BLaER1 (cell line): ENCODE measurements around the gene FYTTD1.
A peak's percentile ranks its signal among the peaks of the same experiment; 100 is the strongest.

Source experiments
- H3K27ac ChIP-seq: shearing (Covaris generic); formaldehyde crosslinking; 2 replicates; pipeline ENCODE4 v1.8.1; 2022
- H3K27me3 ChIP-seq: shearing (Covaris generic); formaldehyde crosslinking; 2 replicates; pipeline ENCODE4 v1.8.1; 2022
- H3K36me3 ChIP-seq: shearing (Covaris generic); formaldehyde crosslinking; 2 replicates; pipeline ENCODE4 v1.8.1; 2022
- H3K4me1 ChIP-seq: shearing (Covaris generic); formaldehyde crosslinking; 2 replicates; pipeline ENCODE4 v1.8.1; 2022
- H3K4me2 ChIP-seq: shearing (Covaris generic); formaldehyde crosslinking; 2 replicates; pipeline ENCODE4 v1.8.1; 2022
- H3K4me3 ChIP-seq: shearing (Covaris generic); formaldehyde crosslinking; 2 replicates; pipeline ENCODE4 v1.8.1; 2022
- H3K9ac ChIP-seq: shearing (Covaris generic); formaldehyde crosslinking; 2 replicates; pipeline ENCODE4 v1.8.1; 2022
- H3K9me3 ChIP-seq: shearing (Covaris generic); formaldehyde crosslinking; 2 replicates; pipeline ENCODE4 v1.8.1; 2022
- H4K20me1 ChIP-seq: shearing (Covaris generic); formaldehyde crosslinking; 2 replicates; pipeline ENCODE4 v1.8.1; 2022
- Cebpa-rat ChIP-seq: shearing (Covaris generic); IDR thresholded peaks from 2 replicates; pipeline ENCODE4 v1.8.1; 2022

FYTTD1 gene

DNA sequence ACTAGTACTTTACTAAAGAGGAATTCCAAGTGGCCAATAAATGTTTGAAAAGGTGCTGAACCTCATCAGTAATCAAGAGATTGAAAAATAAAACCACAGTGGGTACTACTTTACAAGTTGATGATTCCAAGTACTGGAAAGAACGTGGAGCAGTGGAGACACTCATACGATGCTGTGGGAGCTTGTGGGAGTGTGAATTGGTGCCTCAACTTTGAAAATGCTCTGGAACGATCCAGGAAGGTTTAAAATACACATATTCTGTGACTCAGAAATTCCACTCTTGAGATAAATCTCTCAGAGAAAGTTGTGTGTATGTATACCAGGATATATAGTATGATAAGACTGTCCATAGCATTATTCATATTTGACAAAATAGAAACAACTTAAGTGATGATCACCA, 50.7 kb downstream of the FYTTD1 start:
- Histone ChIP-seq H3K4me3 (no peak overlapping the region), H3K4me2 (no peak overlapping the region), H3K9ac (no peak overlapping the region), H3K27me3 (no peaks in the 10 kb centered on the region), H3K9me3 (no peaks in the 10 kb centered on the region), H3K4me1 (peaks cover 30% of the 10 kb centered on the region), H3K27ac (no peak overlapping the region), H4K20me1 (peaks cover 97% of the 10 kb centered on the region), H3K36me3 (peaks cover 13% of the 10 kb centered on the region)
- no peak for TF ChIP-seq Cebpa-rat

DNA sequence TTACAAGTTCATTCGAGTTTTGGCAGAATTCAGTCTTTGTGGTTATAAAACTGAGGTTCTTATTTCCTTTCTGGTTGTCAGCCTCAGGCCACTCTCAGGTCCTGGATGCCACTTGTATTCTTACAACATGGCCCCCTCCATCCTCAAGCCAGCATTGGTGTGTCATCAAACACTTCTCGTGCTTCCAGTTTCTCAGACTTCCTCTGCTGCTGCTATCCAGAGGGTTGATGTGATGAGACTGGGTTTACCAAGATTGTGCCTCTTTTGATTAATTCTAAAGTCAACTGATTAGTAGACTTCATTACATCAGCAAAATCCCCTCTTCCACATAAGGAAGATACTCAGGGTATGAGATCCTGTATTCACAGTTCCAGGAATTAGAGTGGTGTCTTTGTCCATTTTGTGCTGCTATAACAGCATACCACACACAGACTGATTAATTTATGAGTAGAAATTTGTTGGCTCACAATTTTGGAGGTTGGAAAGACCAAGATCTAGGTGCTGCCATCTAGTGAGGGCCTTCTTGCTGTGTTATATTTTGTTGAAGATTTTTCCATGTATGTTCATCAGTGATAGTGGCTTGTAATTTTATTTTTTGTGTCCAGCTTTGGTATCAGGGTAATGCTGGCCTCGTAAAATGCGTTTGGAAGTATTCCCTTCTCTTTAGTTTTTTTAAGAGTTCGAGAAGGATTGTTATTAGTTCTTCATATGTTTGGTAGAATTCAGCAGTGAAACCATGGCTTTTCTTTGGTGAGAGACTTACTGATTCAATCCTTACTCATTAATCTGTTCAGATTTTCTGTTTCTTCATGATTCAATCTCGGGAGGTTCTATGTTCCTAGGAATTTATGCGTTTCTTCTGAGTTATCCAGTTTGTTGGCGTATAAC, 52.5 kb downstream of the FYTTD1 start:
- no peak overlapping the region for H3K9ac ChIP-seq
- peaks cover 88% of the 10 kb centered on the region for H4K20me1 ChIP-seq
- TF ChIP-seq Cebpa-rat, result no peak
- H3K4me2 ChIP-seq, result peak overlapping the region; percentile 22; the same call in 1 of the 2 replicates
- no peaks in the 10 kb centered on the region for H3K27me3 ChIP-seq
- H3K9me3 ChIP-seq, result no peaks in the 10 kb centered on the region
- no peak overlapping the region for H3K4me3 ChIP-seq
- H3K27ac ChIP-seq, result 0 out of 2 replicates have a peak overlapping the region, but pooled peaks have one; percentile 26
- H3K36me3 ChIP-seq, result peaks cover 24% of the 10 kb centered on the region
- peaks cover 30% of the 10 kb centered on the region for H3K4me1 ChIP-seq

DNA sequence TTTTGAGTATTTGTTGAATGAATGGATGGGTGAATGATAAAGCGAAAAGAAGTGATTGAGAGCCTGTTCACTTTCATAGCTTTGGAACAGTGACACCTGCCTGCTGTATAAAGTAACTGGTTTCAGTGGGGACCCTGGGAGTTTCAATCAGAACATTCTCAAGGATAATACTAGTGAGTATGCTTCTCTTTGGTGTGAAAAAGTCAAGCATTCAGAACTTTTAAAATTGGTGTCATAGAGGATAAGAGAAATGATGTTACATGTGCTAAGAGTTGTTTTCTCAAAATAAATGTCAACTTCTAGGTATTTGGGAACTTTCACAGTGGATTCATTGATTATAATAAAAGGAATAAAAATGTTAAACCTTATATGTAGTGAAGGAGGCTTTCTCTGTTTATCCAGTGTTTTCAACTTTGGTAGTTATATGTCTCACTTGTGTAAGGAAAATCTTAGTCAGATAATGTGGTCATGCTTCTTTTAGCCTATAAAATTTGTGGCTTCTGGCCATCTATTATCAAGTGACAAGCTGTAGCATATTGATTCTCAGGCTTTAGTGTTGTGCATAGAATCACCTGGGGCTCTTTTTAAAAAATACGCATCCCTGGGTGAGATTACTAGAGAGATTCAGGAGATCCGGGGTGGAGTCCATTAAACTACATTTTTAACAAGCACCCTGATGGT, 53.2 kb downstream of the FYTTD1 start:
- no peak overlapping the region for H3K27ac ChIP-seq

DNA sequence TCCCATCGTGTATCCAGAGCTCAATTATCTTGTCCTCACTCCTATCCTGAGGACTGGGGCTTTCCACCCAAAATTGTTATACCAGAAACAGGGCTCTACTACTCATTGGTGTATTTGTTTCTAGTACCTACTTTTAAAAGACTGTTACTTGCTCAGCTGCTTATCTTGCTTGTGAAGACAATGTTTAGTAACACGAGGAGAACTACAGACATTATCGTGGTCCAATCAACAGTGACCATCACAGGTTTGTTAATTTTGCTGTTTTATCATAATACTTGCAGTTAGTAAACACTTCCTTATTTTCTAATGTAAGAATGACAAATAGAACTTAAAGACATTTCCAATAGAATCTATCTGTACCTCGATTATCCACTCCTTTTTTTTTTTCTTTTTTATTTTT, 54.8 kb downstream of the FYTTD1 start:
- Histone ChIP-seq H3K4me3 (no peak overlapping the region), H3K27me3 (no peaks in the 10 kb centered on the region), H4K20me1 (peaks cover 88% of the 10 kb centered on the region), H3K4me1 (peaks cover 23% of the 10 kb centered on the region), H3K27ac (no peak overlapping the region), H3K9ac (no peak overlapping the region), H3K36me3 (peaks cover 29% of the 10 kb centered on the region), H3K9me3 (no peaks in the 10 kb centered on the region), H3K4me2 (no peak overlapping the region)
- TF ChIP-seq Cebpa-rat, result no peak

More for the DNA sequence above, 53.2 kb downstream of the FYTTD1 start:
- Histone ChIP-seq H3K9ac (no peak overlapping the region), H3K9me3 (no peaks in the 10 kb centered on the region), H3K4me3 (no peak overlapping the region), H3K36me3 (peaks cover 24% of the 10 kb centered on the region), H3K27me3 (no peaks in the 10 kb centered on the region), H4K20me1 (peaks cover 88% of the 10 kb centered on the region), H3K4me1 (peaks cover 25% of the 10 kb centered on the region), H3K4me2 (no peak overlapping the region)
- no peak for TF ChIP-seq Cebpa-rat

DNA sequence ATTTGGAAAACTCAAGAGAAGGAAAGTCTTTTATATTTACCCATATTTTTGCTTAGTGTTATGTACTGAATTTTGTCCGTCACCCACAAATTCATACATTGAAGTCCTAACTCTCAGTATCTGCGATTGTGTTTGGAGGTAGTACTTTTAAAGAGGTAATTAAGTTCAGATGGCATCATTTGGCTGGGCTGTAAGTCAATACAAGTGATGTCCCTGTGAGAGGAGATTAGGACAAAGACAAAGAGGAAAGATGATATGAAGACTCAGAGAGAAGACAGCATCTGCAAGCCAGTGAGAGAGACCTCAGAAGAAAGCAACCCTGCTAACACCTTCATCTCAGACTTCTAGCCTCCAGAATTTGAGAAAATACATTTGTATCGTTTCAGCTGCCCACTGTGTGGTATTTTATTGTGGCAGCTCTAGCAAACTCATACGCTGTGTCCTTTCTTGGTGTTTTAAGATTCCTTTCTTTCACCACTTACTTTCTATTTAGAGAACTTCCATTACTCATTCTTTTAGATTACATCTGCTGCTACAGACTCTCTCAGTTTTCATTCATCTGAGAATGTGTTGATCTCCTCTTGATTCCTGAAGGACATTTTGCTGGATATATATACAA, 58.4 kb downstream of the FYTTD1 start:
- Histone ChIP-seq H3K4me2 (no peak overlapping the region), H3K9me3 (no peaks in the 10 kb centered on the region), H4K20me1 (peaks cover 70% of the 10 kb centered on the region), H3K4me1 (peaks cover 16% of the 10 kb centered on the region), H3K27me3 (no peaks in the 10 kb centered on the region), H3K9ac (no peak overlapping the region), H3K27ac (no peak overlapping the region), H3K36me3 (peaks cover 36% of the 10 kb centered on the region), H3K4me3 (no peak overlapping the region)
- no peak for TF ChIP-seq Cebpa-rat

DNA sequence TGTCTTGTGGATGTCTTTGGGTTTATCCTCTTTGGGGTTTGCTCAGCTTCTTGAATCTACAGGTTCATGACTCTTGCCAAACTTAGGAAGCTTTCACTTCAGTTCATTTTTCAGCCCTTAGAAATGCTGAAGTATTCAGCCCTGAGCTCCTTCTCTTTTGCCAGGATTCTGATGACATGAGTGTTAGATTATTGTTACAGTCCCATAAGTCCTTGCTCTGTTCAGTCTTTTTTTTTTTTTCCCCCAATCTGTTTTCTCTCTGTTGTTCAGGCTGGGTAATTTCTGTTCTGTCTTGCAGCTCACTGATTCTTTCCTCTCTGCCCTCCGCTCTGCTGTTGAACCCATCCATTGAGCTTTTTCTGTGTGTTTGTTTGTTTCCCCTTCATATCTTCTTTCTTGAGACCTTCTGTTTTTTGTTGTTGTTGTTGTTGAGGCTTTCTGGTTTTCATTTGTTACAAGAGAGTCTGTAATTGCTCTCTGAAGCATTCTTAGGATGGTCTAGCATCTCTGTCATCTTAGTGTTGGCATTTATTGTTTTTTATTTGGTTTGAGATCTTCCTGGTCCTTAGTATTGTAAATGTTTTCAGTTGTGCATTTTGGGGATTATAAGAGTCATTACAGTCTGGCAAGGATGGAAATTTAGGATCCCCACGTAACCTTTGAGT, 59.8 kb downstream of the FYTTD1 start:
- TF ChIP-seq Cebpa-rat, result no peak
- H3K36me3 ChIP-seq, result peaks cover 36% of the 10 kb centered on the region
- 0 out of 2 replicates have a peak, but pooled peaks cover 9% of the 10 kb centered on the region for H3K9me3 ChIP-seq
- H3K9ac ChIP-seq, result no peak overlapping the region
- no peak overlapping the region for H3K27ac ChIP-seq
- no peak overlapping the region for H3K4me3 ChIP-seq
- no peaks in the 10 kb centered on the region for H3K27me3 ChIP-seq
- H3K4me2 ChIP-seq, result no peak overlapping the region
- peaks cover 16% of the 10 kb centered on the region for H3K4me1 ChIP-seq
- H4K20me1 ChIP-seq, result peaks cover 65% of the 10 kb centered on the region

DNA sequence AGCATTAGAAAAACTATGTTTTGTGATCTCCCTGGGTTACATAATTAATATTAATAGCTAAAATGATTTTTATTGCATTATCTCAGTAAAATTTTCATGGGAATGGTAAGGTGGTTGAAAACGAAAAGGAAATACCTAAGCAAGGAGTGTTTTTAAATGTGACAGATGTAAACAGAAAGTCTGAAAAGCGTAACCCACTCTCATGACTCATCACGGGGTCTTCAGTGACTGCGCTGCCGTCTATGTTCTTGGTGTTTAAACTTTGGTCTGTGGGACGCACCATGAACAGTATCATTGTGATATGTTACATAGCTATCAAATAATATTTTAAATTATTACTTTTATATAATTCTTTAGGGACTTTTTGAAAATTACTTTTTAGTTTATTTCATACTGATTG, 61.2 kb downstream of the FYTTD1 start:
- Histone ChIP-seq H3K4me2 (no peak overlapping the region), H3K9ac (no peak overlapping the region), H4K20me1 (peaks cover 65% of the 10 kb centered on the region), H3K4me3 (no peak overlapping the region), H3K4me1 (peaks cover 16% of the 10 kb centered on the region), H3K27me3 (no peaks in the 10 kb centered on the region), H3K36me3 (peaks cover 30% of the 10 kb centered on the region), H3K9me3 (0 out of 2 replicates have a peak, but pooled peaks cover 9% of the 10 kb centered on the region), H3K27ac (no peak overlapping the region)
- no peak for TF ChIP-seq Cebpa-rat

DNA sequence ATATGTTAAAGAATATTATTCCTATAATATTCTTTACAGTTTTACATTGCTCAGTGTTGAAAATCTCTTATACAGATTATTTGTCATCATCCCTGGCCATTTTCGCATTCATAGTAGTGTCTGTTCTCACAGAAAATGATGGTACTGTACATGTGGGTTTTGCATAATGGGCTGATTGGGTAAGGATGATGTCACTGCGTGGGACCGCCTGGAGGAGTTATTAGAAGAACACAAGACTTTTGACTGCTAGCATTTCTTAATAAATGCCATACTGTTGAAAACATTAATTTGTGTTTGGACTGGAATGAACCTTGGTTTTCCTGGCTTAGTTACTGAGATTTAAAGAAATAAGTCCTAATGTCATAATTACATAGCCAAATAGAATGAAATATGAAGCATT, 61.7 kb downstream of the FYTTD1 start:
- Histone ChIP-seq H3K9ac (no peak overlapping the region), H3K27me3 (no peaks in the 10 kb centered on the region), H3K9me3 (0 out of 2 replicates have a peak, but pooled peaks cover 9% of the 10 kb centered on the region), H3K27ac (no peak overlapping the region), H3K4me1 (peaks cover 16% of the 10 kb centered on the region), H3K36me3 (peaks cover 28% of the 10 kb centered on the region), H3K4me2 (no peak overlapping the region), H4K20me1 (peaks cover 65% of the 10 kb centered on the region), H3K4me3 (no peak overlapping the region)
- TF ChIP-seq Cebpa-rat, result no peak

DNA sequence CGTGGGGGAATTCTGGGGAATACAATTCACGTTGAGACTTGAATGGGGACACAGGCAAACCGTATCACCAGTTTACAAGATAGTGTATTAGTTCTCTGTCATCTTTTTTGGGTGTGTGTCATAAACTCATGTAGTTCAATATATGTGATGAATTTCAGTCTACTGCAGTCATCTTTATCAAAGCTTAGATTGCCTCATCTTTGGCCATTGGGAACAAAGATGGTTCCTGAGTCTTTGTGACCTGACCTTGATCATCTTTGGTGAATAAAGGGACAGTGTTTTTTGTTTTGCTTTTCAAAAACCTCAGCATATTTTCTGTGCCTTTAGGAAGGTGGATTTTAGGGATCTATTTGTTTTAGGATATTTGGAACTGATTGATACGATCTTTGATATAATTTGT, 64.7 kb downstream of the FYTTD1 start:
- H3K4me2 ChIP-seq, result no peak overlapping the region
- H3K4me1 ChIP-seq, result peaks cover 4% of the 10 kb centered on the region
- TF ChIP-seq Cebpa-rat, result no peak
- H3K9ac ChIP-seq, result no peak overlapping the region
- no peaks in the 10 kb centered on the region for H3K27me3 ChIP-seq
- H3K4me3 ChIP-seq, result no peak overlapping the region
- H3K36me3 ChIP-seq, result peaks cover 19% of the 10 kb centered on the region
- 0 out of 2 replicates have a peak, but pooled peaks cover 9% of the 10 kb centered on the region for H3K9me3 ChIP-seq
- peaks cover 37% of the 10 kb centered on the region for H4K20me1 ChIP-seq
- no peak overlapping the region for H3K27ac ChIP-seq
